Measurements from ENCODE around the gene TTLL12.

TTLL12 gene

DNA sequence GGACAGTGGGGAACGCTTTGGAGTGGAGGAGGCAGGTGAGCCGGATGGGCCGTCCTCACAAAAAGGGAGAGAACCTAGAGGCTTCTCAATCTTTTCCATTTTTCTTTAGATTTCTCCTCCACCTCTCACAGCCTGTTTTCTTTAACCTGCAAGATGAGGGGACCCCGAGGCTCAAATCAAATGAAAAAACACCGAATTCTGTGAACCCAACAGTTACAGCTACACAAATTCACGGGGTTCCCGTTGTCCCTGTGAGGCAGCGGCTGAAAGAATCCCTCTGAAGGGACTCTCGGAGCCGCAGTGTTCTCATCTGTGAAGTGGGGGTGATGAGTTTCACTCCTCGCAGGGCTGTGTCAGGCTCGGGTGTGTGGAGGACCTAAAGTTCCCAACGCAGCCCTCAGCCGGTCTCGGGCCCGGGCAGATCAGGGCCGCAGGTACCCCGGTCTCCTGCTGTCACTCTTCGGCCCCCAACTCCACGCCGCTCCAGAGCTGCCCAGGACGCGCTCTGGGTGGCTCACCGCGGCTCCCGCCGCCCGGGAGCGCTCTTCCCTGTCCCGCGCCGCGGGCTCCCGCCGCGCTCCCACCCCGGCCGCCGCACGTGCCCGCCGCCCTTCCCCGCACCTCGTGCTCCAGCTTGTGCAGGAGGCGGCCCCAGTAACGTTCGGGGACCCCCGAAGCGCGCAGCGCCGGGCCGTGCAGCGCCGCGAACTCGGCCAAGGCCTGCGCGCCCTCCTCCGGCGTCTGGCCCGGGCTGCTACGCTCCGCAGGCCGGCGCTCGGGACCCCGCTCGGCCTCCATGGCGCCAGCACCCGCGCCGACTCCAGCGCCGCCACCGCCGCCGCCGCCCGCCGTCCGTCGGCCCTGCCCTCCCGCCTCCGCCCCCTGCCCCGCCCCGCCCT, at the start of gene TTLL12:
TTLL12 (minus strand) TSS at position 863 of the 899 bp plus-strand sequence; CDS start at position 798, 65 bp downstream.
- peak; percentile 54 for DNase-seq

DNA sequence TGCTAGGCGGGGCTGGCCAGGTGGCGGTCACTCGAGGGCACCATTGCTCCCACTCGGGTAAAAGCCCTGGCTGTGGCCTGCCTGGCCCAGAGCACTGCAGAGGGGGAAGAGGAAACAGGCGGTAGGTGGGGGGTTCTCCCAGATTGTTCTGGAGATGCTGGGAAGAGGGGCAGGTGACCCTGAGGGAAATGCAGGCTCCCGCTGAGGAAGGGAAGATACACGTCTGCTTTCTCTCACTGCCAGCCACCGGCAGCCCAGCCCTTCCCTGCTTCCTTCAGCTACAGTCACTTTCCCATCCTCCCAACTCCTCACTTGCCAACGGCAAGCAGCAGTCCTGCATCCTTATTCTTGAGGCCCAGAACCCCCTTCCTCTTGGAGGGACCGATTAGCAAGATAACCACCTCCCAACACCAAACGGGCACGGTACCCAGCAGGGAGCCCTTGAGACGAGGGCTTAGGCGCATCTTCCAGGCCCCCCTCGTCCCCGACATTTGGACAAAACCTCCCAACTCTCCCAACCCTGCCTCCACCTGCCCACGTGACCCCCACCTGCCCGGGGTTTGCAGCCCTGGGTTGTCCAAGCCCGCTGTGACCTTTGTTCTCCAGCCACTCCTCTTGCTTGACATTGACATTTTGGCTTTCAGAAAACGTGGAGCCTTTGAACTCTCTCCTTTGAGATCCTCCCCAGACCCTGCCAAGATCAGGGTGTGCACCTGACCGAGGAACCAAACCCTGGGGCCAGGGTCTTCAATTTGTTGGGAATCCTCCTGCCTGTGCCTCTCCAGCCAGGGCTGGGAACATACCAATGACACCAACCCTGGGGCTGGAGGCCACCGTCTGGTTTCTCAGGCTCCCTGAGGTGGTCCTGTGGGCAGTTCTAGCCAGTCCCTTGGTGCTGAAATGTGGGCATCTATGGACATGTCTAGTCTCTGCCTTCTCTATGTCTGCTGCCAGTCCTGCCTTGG, 48.8 kb upstream of the TTLL12 start:
- no peak for DNase-seq

DNA sequence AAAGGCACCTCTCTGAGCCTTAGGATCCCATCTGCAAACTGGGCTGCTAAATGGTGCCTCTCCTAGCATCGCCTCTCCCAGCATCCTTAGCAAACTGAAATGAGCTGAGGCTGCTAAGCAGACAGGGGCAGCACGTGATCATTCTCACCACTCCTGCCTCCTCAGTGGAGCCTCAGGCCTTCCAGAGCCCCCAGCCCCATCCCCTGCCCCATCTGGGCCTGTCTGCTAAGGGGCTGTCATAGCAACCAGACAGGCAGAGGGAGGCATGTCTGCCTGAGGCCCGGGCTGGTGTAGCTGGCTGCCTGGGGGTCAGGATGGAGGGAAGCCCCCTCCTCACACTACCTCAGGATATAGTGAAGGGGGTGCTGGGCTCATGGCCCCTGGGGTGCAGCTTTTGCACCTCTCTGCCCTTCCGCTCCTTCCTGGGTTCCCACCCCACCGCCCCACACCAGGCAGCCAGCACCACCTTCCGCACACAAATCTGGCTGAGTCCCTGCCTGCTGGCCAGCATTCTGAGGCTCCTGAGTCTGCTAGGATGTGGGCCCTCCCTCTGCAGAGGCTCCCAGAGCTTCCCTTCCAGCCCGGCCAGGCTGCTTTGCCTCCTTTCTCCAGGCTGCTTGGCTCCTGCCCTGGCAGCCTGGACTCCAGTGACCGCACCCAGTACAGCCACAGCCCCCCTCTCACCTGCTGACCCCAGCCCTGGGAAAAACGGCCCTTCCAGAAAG, 47.5 kb upstream of the TTLL12 start:
- DNase-seq: no peak

DNA sequence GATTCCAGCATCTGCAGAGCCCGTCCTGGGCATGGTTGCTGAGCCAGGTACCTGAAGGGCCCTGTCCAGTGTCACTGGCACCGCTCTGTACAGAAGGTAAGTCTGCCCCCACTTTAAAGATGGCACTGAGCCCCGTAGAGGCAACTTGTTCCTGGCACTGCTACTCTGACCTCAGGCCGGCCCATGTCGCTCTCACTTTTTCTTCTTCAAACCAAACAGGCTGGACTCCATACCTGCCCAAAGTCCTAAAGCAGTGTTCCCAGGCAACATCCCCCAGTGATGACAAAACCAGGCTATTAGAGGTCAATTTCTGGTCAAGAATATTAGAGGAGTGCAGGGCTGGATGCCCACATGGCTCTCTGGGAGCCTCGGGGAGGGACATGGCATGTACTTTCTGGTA, 46.6 kb upstream of the TTLL12 start:
- no peak for DNase-seq

DNA sequence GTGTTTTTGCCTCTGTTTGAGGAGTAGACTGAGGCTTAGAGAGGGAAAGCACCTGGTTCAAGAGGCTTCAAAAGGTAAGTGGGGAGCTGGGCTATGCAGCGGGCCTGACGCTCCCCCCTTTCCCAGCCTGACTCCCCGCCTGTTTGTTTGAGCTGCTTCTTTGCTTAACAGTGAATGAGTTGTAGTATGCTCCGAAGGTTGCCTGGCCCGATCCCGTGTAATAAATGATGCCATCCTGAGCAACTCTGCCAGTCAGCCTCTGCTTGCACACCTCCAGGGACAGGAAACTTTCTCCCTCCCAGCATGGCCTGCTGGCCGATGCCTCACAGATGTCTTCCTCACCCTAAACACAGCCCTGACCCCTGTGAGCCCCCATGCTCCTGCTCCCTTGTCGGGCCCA, 45.5 kb upstream of the TTLL12 start:
- DNase-seq: no peak

DNA sequence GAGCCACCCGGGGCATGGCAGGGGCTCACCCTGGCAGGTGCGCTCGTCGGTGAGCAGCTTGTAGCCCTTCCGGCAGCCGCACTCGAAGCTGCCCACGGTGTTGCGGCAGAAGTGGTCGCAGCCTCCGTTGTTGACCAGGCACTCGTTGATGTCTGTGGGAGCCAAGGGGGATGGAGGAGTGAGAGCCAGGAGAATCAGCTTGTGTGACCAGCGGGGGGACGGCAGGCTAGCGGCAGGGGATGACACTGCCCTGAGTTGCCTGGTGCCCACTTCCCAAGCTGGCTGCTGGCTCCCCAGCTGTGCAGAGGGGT, 44.7 kb upstream of the TTLL12 start:
- DNase-seq: no peak

DNA sequence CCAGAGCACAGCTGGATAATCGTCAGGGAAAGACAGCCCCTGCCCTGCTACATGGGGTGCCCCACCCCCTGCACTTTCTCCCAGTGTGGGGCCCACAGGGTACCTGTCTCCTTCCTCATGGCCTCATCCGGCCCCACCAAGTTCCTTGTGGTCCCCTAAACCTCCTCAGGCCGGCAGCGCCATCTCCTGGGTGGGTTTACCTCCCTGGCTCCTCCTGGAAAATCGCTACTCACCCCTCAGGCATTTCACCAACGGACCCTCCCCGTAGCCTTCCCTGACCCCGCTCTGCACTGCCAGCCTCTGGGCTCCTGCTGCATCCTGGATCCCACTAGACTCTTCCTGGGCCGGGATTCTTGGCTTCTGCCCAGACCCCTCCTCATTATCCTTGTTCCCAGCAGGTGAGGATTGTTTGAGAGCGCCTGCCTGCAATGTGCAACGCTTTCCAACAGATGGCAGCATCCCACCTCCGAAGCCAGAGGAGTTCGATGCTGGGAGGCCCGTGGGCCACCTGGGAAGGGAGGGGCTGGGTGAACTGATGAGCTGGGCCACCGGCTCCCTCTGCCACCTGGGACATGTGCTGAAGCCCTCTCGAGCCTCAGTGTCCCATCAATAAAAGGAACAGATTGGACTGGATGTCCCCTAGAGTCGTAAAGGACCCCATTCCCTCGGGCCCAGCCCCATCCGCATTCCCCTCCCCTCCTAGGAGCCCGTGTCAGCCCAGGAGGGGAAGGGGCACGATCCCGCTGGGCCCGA, 44.2 kb upstream of the TTLL12 start:
- peak; percentile 66 for DNase-seq

DNA sequence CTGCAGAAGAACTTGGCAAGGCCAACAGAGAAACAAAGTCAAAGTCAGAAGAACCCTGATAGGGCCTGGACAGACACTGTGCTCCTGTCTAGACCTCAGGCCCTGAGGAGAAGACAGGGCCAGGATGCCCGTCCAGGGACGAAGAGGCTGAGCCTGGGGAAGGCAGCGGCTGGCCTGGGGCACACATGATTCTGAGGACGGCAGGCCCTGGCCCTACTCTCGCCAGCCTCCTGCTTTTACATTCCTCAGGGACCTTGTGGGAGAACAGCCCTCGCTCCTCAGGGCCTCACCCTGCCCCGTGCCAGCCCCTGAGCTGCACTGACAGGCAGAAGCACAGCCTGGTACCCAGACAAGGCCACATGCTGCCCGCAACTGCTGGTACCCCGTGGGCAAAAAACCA, 43.6 kb upstream of the TTLL12 start:
- no peak for DNase-seq

DNA sequence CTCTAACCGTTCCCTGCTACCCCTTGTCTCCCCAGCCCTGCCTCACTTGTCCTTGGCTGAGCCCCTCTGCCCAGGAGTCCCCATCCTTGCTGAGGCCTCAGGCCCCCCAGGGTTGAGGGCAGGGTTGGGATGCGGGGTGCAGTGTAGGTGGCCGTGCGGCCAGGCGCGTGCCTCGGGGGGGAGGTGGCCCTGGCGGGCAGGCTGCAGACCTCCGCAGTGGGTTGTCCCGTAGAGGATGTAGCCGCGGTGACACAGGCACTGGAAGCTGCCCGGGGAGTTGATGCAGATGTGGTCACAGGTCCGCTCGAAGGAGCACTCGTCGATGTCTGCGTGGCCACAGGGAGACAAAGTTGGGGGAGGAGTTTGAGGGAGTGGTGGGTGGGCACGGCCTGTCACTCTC, 41.9 kb upstream of the TTLL12 start:
- no peak for DNase-seq

DNA sequence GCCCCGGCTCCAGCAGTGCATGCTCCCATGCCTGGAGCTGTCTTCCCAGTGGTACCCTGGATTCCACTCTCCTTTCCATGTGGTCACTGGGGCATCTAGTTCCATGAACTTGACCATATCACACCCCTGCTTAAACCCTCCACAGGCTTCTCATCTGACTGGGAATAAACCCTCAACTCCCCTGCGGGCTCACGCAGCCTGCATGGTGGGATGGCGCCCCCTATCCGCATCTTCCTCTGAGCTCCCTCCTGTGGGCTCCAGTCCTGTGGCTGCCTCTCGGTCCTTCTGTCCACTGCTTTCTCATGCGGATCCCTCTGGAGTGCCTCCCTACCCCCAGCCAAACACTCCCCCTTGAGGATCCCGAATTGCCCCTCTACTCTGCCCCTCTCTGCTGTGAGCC, 41.4 kb upstream of the TTLL12 start:
- peak; percentile 28 for DNase-seq

DNA sequence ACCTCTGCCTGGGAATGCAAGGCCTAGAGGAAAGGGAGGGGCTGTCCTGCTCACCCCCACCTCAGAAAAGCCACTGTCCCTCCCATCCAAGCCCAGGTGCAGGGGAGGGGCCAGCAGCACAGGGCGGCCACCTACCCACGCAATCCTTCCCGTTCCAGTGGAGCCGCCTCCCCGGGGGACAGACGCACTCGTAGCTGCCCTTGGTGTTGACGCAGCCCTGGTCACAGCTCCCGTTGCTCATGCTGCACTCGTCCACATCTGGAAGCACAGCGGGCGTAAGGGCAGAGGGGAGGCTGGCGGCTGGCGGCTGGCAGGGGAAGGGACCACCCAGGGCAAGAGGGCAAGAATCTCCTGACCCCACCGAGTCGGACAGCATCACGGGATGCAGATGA, 40.3 kb upstream of the TTLL12 start:
- DNase-seq: no peak

DNA sequence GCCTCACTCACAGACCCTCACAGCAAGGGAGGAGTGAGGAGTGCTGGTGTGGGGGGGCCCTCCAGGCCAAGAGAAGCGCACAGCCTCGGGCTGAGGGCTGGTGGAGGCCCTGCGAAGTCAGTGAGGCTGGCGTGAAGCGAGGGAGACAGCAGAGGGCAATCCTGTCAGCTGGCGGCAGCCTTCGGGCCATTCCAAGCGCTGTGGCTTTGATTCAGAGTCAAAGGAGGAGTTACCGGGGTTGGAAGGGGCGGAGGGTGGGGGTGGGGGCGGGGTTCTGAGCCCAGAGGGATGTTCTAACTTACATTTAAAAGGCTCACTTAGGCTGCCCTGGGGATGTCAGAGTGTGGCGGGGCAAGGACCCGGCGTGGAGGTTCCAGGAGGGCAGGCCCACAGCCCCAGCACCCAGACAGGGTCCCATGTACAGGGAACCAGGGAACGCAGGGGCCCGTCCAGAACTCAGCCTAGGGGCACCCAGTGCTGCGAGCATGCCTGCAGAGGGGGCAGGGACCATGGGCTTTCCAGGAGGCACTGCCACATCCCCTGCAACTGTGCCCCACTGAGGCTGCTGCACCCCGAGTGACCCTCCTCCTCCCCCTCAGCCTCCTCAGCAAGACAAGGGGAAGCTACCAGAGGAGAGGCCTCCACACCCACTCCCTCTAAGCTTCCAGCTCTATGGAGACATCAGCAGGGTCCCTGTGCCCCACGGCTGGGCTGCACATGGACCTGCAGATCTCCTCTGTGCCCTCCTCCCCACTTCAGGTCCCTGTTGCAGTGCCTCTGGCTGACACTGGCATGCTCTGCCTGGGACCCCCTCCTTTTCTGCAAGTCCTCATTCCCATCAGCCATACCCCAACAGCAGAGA, 39.7 kb upstream of the TTLL12 start:
- DNase-seq: no peak

DNA sequence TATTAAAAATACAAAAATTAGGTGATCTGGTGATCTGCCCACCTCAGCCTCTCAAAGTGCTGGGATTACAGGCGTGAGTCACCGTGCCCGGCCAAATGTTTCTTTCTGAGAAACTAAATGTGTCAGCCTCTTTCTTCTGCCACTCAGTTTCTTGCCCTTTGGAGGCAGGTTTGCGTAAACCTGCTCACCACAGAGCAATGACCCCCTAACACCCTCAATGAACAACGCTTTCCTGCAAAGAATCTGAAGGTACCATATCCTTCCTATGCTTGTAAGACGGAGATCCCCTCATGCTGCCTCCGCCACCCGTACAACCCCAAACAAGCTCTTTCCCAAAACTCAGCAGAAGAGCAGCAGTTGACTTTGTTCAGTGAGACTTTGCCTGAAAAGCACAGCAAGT, 38.7 kb upstream of the TTLL12 start:
- no peak for DNase-seq

DNA sequence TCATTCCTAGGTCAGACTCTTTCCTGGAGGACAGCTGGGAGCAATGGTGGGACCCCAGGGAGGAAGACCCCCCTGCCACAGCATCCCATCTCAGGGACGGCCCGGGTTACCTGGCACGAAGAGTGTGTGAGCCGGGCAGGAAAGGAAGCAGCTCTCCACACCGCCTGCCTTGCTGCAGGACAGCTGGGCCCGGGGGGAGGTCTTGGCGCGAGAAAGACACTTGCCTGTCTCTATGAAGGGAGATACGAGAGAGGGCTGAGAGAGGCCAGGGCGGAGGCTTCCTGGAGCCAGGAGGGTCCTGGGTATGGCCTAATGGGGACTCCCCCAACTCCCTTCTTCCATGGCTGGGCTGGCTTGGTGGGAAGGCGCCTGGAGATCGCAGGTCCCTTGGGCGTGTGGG, 36.1 kb upstream of the TTLL12 start:
- no peak for DNase-seq

DNA sequence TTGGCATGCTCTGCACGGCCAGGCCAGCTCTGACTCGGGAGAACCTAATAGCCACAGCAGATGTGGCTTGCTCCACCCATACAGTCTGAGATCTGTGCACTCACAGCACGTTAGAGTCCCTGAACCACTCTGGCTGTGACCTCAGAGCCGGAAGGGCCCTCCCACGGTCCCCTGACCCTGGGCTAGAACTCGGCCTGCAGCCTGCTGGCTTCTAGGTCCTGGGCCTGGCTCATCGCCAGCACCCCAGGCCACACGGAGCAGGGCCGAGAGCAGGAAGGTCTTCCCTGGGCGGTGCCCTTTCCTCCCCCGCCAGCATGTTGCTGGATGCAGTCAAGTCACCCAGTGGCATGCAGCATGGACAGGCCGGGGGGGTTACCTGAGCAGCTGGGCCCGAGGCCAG, 35.3 kb upstream of the TTLL12 start:
- no peak for DNase-seq

DNA sequence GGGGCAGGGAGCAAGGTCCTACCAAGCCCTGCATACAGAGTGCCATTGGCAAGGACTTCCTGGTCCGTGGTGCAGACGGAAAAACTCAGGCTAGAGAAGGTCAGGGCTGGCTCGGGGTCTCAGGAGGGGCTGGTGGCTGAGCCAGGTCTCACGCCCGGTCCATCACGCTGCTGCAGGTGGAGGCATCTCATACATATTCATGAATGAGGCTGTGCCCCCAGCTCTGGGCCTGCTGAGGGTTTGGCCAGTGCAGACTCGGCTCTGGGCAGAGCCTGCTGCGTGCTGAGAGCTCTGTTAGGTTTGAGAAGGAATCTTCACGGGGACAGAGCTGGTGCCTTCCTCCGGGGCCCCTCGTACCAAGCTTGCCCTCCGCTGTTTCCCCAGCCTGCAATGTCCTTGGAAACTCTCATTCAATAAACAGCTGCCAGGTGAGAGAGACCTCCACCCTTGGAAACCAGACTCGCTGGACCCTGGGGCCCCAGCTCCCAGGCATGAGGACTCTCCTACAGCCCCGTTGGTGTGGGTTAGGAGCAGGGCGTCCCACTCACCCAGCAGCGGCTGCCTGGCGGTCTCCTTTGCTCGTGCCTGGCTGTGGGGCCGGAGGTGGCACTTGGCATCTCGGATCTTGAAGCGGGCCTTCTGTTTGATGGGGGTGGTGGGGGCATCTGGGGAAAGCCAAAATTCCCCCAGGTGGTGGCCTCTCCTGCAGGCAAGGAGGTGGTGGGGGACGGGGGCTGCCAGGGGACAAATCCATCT, 33.9 kb upstream of the TTLL12 start:
- no peak for DNase-seq

DNA sequence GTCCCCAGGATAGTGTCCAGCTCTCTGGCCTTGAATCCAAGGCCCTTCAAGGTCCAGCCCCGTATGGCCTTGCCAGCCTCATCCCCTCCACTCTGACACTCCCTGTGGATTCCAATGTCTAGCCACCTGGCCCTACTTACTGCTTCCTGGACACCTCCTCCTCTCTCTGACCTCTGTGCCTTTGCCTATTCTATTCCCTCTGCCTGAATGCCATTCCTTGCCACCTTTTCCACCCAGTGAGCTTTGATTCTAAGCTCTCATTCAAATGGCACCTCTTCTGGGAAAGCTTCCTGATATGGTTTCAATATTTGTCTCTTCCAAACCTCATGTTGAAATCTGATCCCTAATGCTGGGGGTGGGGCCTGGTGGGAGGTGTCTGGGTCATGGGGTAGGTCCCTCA, 31.9 kb upstream of the TTLL12 start:
- DNase-seq: no peak

DNA sequence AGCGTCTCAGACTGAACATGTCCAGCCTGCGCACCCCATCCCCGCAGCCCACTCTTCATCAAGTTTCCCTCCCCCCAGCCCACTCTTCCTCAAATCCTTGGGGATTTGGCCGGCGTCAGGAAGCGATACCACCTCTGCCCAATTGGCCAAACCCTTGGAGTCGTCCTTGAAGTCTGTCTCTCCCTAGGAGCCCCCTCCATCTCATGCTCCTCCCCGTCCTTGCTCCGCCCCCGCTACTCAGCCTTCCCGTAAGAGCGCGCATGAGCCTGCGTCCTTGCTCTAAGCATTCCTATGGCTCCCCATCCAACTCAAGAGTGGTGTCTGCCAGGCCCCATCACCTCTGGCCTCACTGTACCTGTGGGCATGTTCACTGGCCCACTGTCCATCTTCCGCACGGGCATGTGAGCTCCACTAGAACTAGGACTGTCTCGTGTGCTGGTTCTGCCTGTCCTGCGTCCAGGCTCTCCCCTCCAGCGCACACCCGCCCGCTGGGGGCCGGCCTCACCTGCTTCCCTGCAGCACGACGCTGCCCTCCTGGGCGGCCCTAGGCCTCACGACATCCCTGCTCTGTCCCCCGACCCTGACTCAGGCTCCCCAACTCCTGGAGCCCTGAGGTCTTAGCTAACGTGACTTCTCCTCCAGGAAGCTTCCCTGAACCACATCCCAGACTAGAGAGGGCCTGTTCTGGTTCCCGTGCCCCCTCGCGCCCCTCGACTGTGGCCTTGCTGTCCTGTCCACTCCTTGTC, 30.5 kb upstream of the TTLL12 start:
- DNase-seq: no peak

DNA sequence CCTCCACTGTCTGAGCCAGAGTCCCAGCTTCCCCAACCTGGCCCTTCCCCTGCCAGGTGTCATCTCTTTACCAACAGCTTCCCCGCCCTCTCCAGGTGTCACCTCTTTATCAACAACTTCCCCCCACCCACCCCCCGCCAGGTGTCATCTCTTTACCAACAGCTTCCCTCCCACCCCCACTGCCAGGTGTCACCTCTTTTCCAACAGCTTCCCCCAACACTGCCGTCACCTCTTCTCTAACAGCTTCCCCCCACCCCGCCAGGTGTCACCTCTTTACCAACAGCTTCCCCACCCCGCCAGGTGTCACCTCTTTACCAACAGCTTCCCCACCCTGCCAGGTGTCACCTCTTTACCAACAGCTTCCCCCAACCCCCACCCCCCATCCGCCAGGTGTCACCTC, 29.8 kb upstream of the TTLL12 start:
- DNase-seq: no peak

DNA sequence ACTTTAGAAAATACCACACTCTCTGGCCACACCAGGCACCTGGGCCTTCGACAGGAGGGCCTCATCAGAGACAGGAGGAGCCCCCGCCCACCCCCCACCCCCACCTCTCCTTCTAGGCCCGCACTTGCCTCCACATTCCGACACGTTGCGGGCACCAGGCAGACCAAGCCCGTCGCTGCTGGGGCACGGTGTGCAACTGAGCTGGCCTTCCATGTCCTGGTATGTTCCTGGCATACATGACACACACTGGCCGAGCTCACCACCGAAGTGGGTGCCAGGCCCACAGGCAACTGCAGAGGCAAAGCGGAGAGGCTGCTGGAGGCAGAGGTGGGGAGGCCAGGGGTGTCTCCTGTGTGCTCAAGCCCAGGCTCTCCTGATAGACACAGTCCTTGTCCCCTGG, 27.0 kb upstream of the TTLL12 start:
- no peak for DNase-seq

All from activated CD4-positive, alpha-beta T cell treated with anti-CD3 and anti-CD28 coated beads, Interleukin-2, amount 50 U/mL, for 1 hour (primary cell).